DOHH2 (cell line): ENCODE measurements around the gene SLC2A13.
"Not testable (repeated sequence)": the region's sequence is repeated elsewhere in the genome, so short reads cannot be mapped to it uniquely, and the experiment has no call there.

Source experiments
- H3F3A ChIP-seq: fragments of 200-600 bp; sonication (generic), shearing (Covaris generic); 2 replicates; pipeline ENCODE4 v1.6.0; 2016; ENCODE audit warnings: antibody characterized with exemption, mild to moderate bottlenecking; ENCODE audit not compliant: control insufficient read depth, insufficient read depth
- H3K27ac ChIP-seq: fragments of 200-600 bp; sonication (generic); 2 replicates; pipeline ENCODE4 v1.5.1; 2014; ENCODE audit warnings: low read depth, mild to moderate bottlenecking, low read length, moderate library complexity
- H3K27me3 ChIP-seq: fragments of 200-600 bp; sonication (generic); 2 replicates; pipeline ENCODE4 v1.6.1; 2014; ENCODE audit warnings: mild to moderate bottlenecking, low read length, mixed read lengths; ENCODE audit not compliant: control insufficient read depth
- H3K36me3 ChIP-seq: fragments of 200-600 bp; sonication (generic); 2 replicates; pipeline ENCODE4 v1.6.1; 2014; ENCODE audit warnings: mild to moderate bottlenecking, low read length, moderate library complexity, mixed read lengths; ENCODE audit not compliant: control insufficient read depth
- H3K4me1 ChIP-seq: fragments of 200-600 bp; sonication (generic); 2 replicates; pipeline ENCODE4 v1.6.1; 2014; ENCODE audit warnings: mild to moderate bottlenecking, low read length, mixed read lengths; ENCODE audit not compliant: control insufficient read depth
- H3K4me2 ChIP-seq: fragments of 200-600 bp; sonication (generic); 2 replicates; pipeline ENCODE4 v1.6.0; 2014; ENCODE audit warnings: mild to moderate bottlenecking, low read length, moderate library complexity
- H3K4me3 ChIP-seq: fragments of 200-600 bp; sonication (generic); 2 replicates; pipeline ENCODE4 v1.5.1; 2014; ENCODE audit warnings: mild to moderate bottlenecking, low read length, mixed read lengths
- H3K79me2 ChIP-seq: fragments of 200-600 bp; sonication (generic); 2 replicates; pipeline ENCODE4 v1.6.1; 2014; ENCODE audit warnings: mild to moderate bottlenecking, low read length, mixed read lengths; ENCODE audit not compliant: control insufficient read depth
- H3K9me2 ChIP-seq: fragments of 200-600 bp; sonication (generic); replicated peaks from 2 replicates; pipeline ENCODE4 v1.6.1; 2014; ENCODE audit warnings: mild to moderate bottlenecking, low read length, mixed read lengths; ENCODE audit not compliant: control insufficient read depth
- H3K9me3 ChIP-seq: fragments of 200-600 bp; sonication (generic); 2 replicates; pipeline ENCODE4 v1.6.1; 2014; ENCODE audit warnings: antibody characterized with exemption, low read length, mixed read lengths; ENCODE audit not compliant: control insufficient read depth, insufficient read depth
- H4K20me1 ChIP-seq: fragments of 200-600 bp; sonication (generic); 2 replicates; pipeline ENCODE4 v1.6.0; 2014; ENCODE audit warnings: low read depth, mild to moderate bottlenecking, antibody characterized with exemption, low read length, moderate library complexity; ENCODE audit not compliant: control insufficient read depth, insufficient read depth
- EZH2phosphoT487 ChIP-seq: fragments of 200-600 bp; sonication (generic); IDR thresholded peaks from 2 replicates; pipeline ENCODE4 v1.6.1; 2017; ENCODE audit warnings: borderline replicate concordance, mild to moderate bottlenecking, antibody characterized with exemption, low read length, moderate library complexity, mixed read lengths
- TF ChIP-seq, protein P1 (sequence below): fragments of 200-600 bp; sonication (generic); IDR thresholded peaks from one replicate; pipeline ENCODE4 v1.5.1; 2014; ENCODE audit warnings: antibody characterized with exemption, mild to moderate bottlenecking, low read depth, low read length; ENCODE audit not compliant: poor library complexity, severe bottlenecking

The SLC2A13 gene

DNA sequence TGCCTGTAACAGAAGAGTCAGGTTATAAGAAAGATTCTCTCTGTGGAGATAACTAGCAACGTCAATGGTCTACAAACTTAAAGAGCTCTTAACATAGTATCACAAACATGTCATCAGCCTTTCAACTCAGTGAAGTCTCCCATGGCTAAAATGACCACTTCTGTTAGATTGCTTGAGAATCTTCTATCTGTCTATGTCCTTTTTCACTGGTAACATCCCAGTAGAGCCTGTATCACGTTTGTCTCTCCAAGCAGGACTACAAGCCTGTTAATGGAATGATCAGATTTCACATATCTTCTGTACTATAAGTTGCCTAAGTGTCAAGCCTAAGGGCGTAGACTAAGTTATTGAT lies 50.7 kb downstream of the SLC2A13 start:
- Histone ChIP-seq H3K27ac (no peak overlapping the region), H3K27me3 (no peaks in the 10 kb centered on the region; the same call in 1 of the 2 replicates), H3K4me3 (no peak overlapping the region), H3K79me2 (no peaks in the 10 kb centered on the region), H4K20me1 (no peaks in the 10 kb centered on the region), H3K36me3 (no peaks in the 10 kb centered on the region), H3K9me3 (no peaks in the 10 kb centered on the region), H3K4me2 (no peak overlapping the region), H3K9me2 (no peaks in the 10 kb centered on the region), H3F3A (no peaks in the 10 kb centered on the region), H3K4me1 (no peaks in the 10 kb centered on the region)
- TF ChIP-seq, protein P1, sequence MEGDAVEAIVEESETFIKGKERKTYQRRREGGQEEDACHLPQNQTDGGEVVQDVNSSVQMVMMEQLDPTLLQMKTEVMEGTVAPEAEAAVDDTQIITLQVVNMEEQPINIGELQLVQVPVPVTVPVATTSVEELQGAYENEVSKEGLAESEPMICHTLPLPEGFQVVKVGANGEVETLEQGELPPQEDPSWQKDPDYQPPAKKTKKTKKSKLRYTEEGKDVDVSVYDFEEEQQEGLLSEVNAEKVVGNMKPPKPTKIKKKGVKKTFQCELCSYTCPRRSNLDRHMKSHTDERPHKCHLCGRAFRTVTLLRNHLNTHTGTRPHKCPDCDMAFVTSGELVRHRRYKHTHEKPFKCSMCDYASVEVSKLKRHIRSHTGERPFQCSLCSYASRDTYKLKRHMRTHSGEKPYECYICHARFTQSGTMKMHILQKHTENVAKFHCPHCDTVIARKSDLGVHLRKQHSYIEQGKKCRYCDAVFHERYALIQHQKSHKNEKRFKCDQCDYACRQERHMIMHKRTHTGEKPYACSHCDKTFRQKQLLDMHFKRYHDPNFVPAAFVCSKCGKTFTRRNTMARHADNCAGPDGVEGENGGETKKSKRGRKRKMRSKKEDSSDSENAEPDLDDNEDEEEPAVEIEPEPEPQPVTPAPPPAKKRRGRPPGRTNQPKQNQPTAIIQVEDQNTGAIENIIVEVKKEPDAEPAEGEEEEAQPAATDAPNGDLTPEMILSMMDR: no peak
- TF ChIP-seq EZH2phosphoT487: no peak

DNA sequence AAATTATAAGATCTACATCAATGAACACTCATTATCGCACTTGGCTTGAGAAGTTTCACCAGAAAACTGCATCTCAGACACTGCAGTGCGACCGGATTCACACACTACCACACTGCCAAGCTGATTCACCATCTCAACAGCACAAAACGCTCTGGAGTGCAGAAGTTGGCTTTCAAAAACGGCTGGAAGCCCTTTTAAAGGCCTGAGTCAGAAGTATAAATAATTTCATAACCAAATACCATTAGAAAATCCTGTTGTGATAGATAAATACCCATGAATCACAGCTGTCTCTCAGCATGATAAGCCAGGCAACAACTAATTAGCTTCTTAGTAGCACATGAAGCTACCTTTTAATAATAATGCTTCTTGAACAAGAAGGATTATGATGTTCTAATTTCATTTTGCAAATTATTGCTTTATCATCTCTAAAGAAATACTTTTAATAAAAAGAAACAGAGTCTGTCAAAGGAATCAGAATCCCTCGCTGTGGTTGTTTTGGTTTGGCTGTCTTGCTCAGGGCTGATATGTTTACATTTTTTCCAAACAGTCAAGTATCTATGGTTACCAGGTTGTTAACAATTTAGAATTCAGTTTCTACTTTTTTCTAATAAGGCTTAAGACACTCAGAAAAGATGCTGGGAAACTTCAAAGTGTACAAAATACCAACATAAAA lies 51.2 kb downstream of the SLC2A13 start:
- Histone ChIP-seq H3K27ac (no peak overlapping the region), H3K4me2 (no peak overlapping the region), H3K4me3 (no peak overlapping the region), H3K4me1 (no peaks in the 10 kb centered on the region), H4K20me1 (no peaks in the 10 kb centered on the region), H3K36me3 (no peaks in the 10 kb centered on the region), H3F3A (no peaks in the 10 kb centered on the region), H3K27me3 (no peaks in the 10 kb centered on the region; the same call in 1 of the 2 replicates), H3K9me3 (no peaks in the 10 kb centered on the region), H3K79me2 (no peaks in the 10 kb centered on the region), H3K9me2 (no peaks in the 10 kb centered on the region)
- no peak for TF ChIP-seq EZH2phosphoT487
- TF ChIP-seq, protein P1: no peak

DNA sequence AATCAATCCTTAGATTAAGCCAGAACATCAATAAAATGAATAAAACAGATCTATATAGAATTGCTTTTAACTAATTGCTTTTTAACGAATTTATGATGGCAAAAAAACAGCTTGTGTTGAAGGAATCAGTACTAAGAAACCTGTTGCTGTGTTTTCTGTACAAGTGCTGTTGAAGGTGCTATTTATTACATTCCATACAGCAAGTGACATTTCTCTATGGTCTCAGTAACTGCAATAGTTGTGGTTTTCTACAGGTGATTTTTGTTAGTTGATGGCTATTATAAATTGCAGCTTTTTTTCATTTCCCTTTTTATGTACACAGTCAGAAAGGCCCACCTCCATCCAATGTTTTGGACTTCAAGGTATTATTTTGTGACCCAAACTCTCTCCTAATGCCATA lies 56.6 kb downstream of the SLC2A13 start:
- Histone ChIP-seq H3K4me2 (no peak overlapping the region), H3K9me2 (no peaks in the 10 kb centered on the region), H3K27me3 (no peaks in the 10 kb centered on the region), H3K4me1 (peaks cover 7% of the 10 kb centered on the region), H3K36me3 (no peaks in the 10 kb centered on the region), H3F3A (no peaks in the 10 kb centered on the region), H3K9me3 (no peaks in the 10 kb centered on the region), H3K27ac (no peak overlapping the region), H4K20me1 (no peaks in the 10 kb centered on the region), H3K4me3 (no peak overlapping the region), H3K79me2 (no peaks in the 10 kb centered on the region)
- TF ChIP-seq EZH2phosphoT487: no peak
- TF ChIP-seq, protein P1: no peak

DNA sequence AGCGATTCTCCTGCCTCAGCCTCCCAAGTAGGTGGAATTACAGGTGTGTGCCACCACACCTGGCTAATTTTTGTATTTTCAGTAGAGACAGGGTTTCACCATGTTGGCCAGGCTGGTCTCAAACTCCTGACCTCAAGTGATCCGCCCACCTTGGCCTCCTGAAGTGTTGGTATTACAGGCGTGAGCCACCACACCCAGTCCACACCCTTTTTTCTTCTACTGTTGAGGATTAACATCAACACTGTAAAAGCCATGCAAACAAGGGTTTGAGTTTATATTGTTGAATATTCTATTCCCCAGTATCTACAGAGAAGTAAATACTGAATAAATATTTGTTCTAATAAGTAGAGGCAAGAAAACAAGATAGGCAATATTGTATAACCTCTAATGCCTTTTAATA lies 58.9 kb downstream of the SLC2A13 start:
- H3K36me3 ChIP-seq, H3K9me3 ChIP-seq, H3K9me2 ChIP-seq, H3K27me3 ChIP-seq, H3K79me2 ChIP-seq, H4K20me1 ChIP-seq, H3K27ac ChIP-seq, H3K4me1 ChIP-seq, H3F3A ChIP-seq, H3K4me2 ChIP-seq, H3K4me3 ChIP-seq: not testable (repeated sequence)
